GM21737 (cell line): ENCODE results near the gene PASD1.
"Not testable (repeated sequence)": the region's sequence is repeated elsewhere in the genome, so short reads cannot be mapped to it uniquely, and the experiment has no call there.

Experiments
- ATAC-seq: cut with Tn5 transposase; IDR thresholded peaks from one replicate; pipeline ENCODE4 v1.9.1; 2021; ENCODE audit warnings: mild to moderate bottlenecking, moderate library complexity; ENCODE audit not compliant: unreplicated experiment

PASD1 gene

DNA sequence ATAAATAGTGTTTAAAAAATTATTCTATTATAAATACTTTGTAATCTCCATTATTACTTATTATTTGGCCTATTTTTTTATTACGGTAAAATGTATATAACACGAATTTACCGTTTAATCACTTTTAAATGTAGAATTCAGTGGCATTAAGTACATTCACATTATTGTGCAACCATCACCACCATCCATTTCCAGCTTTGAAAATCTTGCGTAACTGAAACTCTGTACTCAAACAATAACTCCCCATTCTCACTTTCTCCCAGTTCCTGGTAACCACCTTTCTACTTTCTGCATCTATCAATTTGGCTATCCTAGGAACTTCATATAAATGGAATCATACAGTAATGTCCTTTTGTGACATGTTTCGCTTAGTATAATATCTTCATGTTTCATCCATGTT, 45.7 kb downstream of the PASD1 start:
- ATAC-seq = no peak

GRCh38 chrX:151621422-151621821, 57.9 kb downstream of the PASD1 start:
- no peak for ATAC-seq

DNA sequence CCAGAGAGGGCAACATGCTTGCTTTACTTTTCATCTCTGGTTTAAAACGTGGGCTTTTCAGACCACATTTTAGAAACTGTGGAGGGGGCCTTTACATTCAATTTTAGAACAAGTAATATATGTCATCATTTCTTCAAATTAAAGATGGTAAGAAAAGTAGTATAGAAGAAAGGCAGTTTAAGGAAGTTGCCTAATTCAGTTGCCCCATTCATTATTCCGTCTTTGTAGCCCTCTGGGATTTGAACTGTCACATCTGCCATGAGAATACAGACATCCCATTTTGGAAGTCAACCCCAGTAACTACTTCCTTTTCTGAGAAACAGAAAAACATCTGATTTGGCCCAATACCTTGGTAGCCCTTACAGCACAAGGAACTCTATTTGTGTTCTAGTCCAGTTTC, 61.2 kb downstream of the PASD1 start:
- no peak for ATAC-seq

GRCh38 chrX:151631822-151632221, 68.3 kb downstream of the PASD1 start:
- no peak for ATAC-seq

DNA sequence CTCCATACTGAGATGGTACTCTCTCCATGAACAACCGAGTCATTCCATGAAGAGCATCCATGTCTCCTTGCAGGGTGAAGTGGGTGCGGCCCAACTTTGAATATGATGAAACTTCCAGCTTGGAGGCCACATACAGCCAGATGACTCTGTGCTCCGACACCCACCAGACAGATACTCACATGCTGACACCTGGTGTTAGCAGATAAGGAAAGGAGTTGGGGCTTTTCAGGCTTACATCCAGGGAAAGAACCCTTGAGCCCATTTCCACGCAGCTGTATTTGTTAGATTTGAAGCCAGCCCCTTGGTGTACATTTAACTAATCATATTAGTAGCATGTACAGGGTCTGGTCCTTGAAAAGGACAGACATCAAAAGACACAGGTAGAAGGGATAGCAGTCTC, 69.7 kb downstream of the PASD1 start:
- ATAC-seq = no peak

DNA sequence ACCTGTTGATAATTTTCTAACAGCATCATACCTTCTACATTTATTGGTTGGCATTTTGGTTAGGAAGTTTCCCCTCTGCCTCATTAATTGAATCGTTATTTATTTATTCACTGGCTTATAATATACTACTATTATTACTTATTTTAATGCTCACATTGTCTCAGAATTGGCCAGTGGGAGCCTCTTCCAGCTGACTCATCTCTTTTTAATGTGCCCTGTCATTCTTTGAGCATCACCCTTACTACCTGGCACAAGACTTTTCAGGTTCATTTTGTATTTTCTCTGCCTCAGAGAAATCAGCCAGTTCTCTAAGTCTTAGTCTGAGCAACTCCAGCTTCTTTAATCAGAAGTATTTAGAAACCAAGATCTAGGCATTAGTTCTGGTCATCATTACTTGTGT, 71.5 kb downstream of the PASD1 start:
- ATAC-seq = no peak

DNA sequence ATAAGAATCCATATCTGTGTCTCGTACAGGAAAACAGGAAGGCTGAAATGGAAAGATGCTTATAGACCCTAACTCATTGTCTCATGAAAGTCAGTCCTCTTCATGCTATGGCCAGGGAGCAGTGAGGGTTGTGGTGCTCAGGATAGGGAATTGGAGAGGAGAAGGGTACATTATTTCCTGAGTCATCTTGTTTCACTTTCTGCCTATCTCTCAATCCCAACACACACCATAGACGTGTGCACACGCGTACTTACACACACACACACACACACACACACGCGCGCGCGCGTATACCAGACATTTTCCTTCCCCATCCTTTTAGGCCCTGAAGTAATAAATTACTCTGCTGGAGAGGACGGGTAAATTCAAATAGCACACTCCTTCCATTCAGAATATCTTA, 78.1 kb downstream of the PASD1 start:
- ATAC-seq = no peak

- no peak for ATAC-seq
These were observed 111.8 kb downstream of the PASD1 start for GRCh38 chrX:151675121-151675746.

GRCh38 chrX:151676196-151676595, 112.7 kb downstream of the PASD1 start:
- no peak for ATAC-seq

GRCh38 chrX:151679798-151680402, 116.4 kb downstream of the PASD1 start:
- no peak for ATAC-seq

GRCh38 chrX:151680805-151681204, 117.3 kb downstream of the PASD1 start:
- no peak for ATAC-seq

DNA sequence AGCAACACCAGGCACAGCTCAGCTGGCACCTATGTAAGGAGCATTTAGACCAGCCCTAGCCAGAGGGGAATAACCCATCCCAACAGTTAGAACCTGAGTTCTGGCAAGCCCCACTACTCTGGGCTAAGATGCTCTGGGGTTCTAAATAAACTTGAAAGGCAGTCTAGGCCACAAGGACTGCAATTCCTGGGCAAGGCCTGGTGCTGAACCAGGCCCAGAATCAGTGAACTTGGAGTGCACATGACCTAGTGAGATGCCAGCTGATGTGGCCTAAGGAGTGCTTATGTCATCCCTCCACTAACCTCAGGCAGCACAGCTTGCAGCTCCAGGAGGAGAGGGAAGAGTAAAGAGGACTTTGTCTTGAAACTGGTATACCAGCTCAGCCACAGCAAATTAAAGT, 124.2 kb downstream of the PASD1 start:
- no peak for ATAC-seq

DNA sequence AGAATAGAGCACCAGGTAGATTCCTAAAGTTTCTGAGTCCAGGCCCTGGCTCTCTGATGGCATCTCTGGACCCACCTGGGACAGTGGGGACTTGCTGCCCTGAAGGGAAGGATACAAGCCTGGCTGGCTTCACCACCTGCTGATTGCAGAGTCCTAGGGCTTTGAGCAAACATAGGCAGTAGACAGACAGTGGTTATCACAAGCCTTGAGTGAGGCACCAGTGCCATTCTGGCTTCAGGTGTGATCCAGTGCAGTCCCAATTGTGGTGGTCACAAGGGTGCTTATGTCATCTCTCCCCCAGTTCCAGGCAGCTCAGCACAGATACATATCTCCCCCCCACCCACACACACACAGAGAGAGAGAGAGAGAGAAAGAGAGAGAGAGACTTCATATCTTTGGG, 125.2 kb downstream of the PASD1 start:
- ATAC-seq = no peak

- no peak for ATAC-seq
These were observed 129.3 kb downstream of the PASD1 start for GRCh38 chrX:151692825-151693224.

- ATAC-seq = no peak
These were observed 130.6 kb downstream of the PASD1 start for GRCh38 chrX:151694121-151694520.

DNA sequence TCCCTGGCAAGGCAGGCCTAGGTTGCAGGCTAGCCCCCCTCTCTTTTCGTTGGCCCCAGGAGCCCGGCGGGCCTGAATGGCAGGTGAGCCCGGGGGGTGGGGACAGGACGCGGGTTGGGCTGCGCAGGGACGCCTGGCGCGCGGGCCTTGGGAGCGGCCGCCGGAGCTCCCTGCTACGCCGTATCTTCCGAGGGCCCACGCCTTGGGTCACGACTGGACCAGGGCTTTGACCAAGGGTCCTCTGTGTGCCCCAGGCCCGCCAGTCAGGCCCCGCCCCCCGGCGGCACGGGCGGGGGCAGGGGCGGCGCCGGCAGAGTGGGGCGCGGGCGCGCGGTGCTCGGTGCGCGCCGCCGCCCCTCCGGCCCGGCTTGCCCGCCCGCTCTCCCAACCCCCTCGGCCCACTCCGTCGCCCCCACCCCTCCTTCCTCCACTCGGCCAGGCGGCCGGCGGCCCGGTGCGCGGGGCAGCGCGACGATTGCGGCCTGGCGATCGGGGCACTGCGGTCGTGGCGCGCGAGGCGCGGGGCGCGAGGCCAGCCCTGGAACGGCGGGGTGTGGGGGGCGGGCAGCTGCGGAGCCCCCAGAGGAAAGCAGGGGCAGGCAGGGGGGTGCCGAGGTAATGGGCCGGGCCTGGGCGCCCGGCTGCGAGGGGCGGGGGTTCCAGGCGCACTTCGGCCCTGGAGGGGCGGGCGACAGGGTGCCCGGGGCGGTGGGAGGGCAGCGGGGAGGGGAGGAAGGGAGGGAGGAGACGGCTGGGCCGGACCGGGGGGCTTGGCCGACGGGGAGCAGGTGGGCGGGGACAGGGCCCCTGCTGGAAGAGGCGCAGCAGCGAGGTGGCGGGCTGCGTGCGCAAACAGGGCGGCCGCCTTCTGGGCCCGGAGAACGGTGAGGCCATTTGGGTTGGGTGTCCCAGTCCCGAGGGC, 131.4 kb downstream of the PASD1 start, which contains the start of gene PRRG3:
Gene PRRG3 (plus strand): TSS at position 798 of the 922 bp plus-strand sequence. CDS start 3,357 bp downstream, outside the sequence.
- ATAC-seq = no peak

GRCh38 chrX:151695583-151696340, 132.3 kb downstream of the PASD1 start:
- no peak for ATAC-seq

DNA sequence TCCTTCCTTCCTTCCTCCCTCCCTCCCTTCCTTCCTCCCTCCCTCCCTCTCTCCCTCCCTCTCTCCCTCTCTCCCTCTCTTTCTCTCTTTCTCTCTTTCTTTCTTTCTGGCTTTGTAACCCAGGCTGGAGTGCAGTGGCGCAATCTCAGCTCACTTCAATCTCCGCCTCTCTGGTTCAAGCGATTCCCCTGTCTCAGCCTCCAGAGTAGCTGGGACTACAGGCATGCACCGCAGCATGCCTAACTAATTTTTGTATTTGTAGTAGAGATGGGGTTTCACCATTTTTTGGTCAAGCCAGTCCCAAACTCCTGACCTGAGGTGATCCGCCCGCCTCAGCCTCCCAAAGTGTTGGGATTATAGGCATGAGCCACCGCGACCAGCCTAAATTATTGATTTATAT, 133.6 kb downstream of the PASD1 start:
- not testable (repeated sequence) for ATAC-seq

- no peak for ATAC-seq
These were observed 134.0 kb downstream of the PASD1 start for GRCh38 chrX:151697522-151697921.

GRCh38 chrX:151698485-151698884, 135.0 kb downstream of the PASD1 start:
- ATAC-seq = no peak

GRCh38 chrX:151699746-151700145, 136.3 kb downstream of the PASD1 start:
- no peak for ATAC-seq
